Breast epithelium (tissue), 3 donors: ENCODE data around the gene SLC66A2.

Experiments used
- CTCF ChIP-seq, 3 donors: fragments of 450-650 bp; IDR thresholded peaks; one replicate each; pipeline ENCODE4 v1.5.1; 2016 to 2017; ENCODE audit warnings: antibody characterized with exemption in 3 of 3, mild to moderate bottlenecking in 3 of 3, moderate library complexity in 3 of 3
- POLR2A ChIP-seq: fragments of 450-650 bp; IDR thresholded peaks from one replicate; pipeline ENCODE4 v1.6.1; 2016; ENCODE audit warnings: antibody characterized with exemption, mild to moderate bottlenecking, moderate library complexity

GRCh38 chr18:79988451-79989194, 37.2 kb upstream of the SLC66A2 start, which contains the start of gene TXNL4A:
- TF ChIP-seq CTCF (IDR thresholded peaks at IDR 0.05) (peak in 1 of 3 donors; percentile 14), POLR2A (peak; percentile 48)
